Measurements from ENCODE around the gene NOL9.

The NOL9 gene

GRCh38 chr1:6486433-6487011, 67.8 kb downstream of the NOL9 start:
- no peak overlapping the region for H3K4me3 ChIP-seq (ENCODE audit: low read depth, low read length)
- TF ChIP-seq CTCF (IDR thresholded peaks at IDR 0.05; ENCODE audit: borderline replicate concordance, insufficient read depth, low read depth, low read length) = peak; percentile 96

GRCh38 chr1:6485168-6486101, 68.9 kb downstream of the NOL9 start:
- H3K4me3 ChIP-seq (ENCODE audit: low read depth, low read length) = no peak overlapping the region
- no peak for TF ChIP-seq CTCF (IDR thresholded peaks at IDR 0.05; ENCODE audit: borderline replicate concordance, insufficient read depth, low read depth, low read length)

- H3K4me3 ChIP-seq (ENCODE audit: low read depth, low read length) = no peak overlapping the region
These were observed 69.5 kb downstream of the NOL9 start for GRCh38 chr1:6484826-6485167.

GRCh38 chr1:6483761-6484117, 70.6 kb downstream of the NOL9 start:
- no peak overlapping the region for H3K4me3 ChIP-seq (ENCODE audit: low read depth, low read length)
- TF ChIP-seq CTCF (IDR thresholded peaks at IDR 0.05; ENCODE audit: borderline replicate concordance, insufficient read depth, low read depth, low read length) = no peak

More at GRCh38 chr1:6484826-6485167, 69.5 kb downstream of the NOL9 start:
- TF ChIP-seq CTCF (IDR thresholded peaks at IDR 0.05; ENCODE audit: borderline replicate concordance, insufficient read depth, low read depth, low read length) = no peak

GRCh38 chr1:6483017-6483760, 71.1 kb downstream of the NOL9 start:
- TF ChIP-seq CTCF (IDR thresholded peaks at IDR 0.05; ENCODE audit: borderline replicate concordance, insufficient read depth, low read depth, low read length) = no peak
- H3K4me3 ChIP-seq (ENCODE audit: low read depth, low read length) = no peak overlapping the region

GRCh38 chr1:6481820-6482219, 72.5 kb downstream of the NOL9 start:
- no peak for TF ChIP-seq CTCF (IDR thresholded peaks at IDR 0.05; ENCODE audit: borderline replicate concordance, insufficient read depth, low read depth, low read length)
- no peak overlapping the region for H3K4me3 ChIP-seq (ENCODE audit: low read depth, low read length)

All from GM12875 (cell line).